Central memory CD8-positive, alpha-beta T cell (primary cell): ENCODE results near the gene EGFL7.

ENCODE experiments used
- ATAC-seq: fragments of 150-1000 bp; cut with Tn5 transposase; replicated peaks from 2 replicates; pipeline ENCODE4 v1.10.0; 2022; ENCODE audit warnings: mild to moderate bottlenecking, moderate FRiP score, moderate number of reproducible peaks; ENCODE audit not compliant: poor library complexity, severe bottlenecking; ENCODE audit errors: extremely low read depth
- DNase-seq, 2 donors: peaks; one replicate each; pipeline ENCODE4 v3.0.0; 2021; ENCODE audit warnings: low spot score in 2 of 2
- H3K27ac Mint-ChIP-seq: one replicate; pipeline ENCODE4 v1.8.0; 2022; ENCODE audit warnings: low read depth, mild to moderate bottlenecking, moderate library complexity, mixed read lengths
- H3K27me3 Mint-ChIP-seq: one replicate; pipeline ENCODE4 v1.8.0; 2022; ENCODE audit warnings: mixed read lengths
- H3K36me3 Mint-ChIP-seq: one replicate; pipeline ENCODE4 v1.8.0; 2022; ENCODE audit warnings: mild to moderate bottlenecking, moderate library complexity, mixed read lengths; ENCODE audit not compliant: insufficient read depth
- H3K4me1 Mint-ChIP-seq: one replicate; pipeline ENCODE4 v1.8.0; 2022; ENCODE audit warnings: mixed read lengths
- H3K4me3 Mint-ChIP-seq: one replicate; pipeline ENCODE4 v1.8.0; 2022; ENCODE audit warnings: mild to moderate bottlenecking, moderate library complexity, mixed read lengths
- H3K9me3 Mint-ChIP-seq: one replicate; pipeline ENCODE4 v1.8.0; 2022; ENCODE audit warnings: mixed read lengths

The EGFL7 gene

GRCh38 chr9:136687721-136688223, 25.1 kb downstream of the EGFL7 start:
- Mint-ChIP-seq H3K4me1 (no peaks in the 10 kb centered on the region), H3K27me3 (no peaks in the 10 kb centered on the region), H3K36me3 (no peaks in the 10 kb centered on the region), H3K27ac (no peak overlapping the region), H3K9me3 (no peaks in the 10 kb centered on the region), H3K4me3 (peak overlapping the region; percentile 68)
- ATAC-seq (peak; percentile 15), DNase-seq (no peak)

- H3K4me3 Mint-ChIP-seq, result peak overlapping the region; percentile 68
- no peaks in the 10 kb centered on the region for H3K9me3 Mint-ChIP-seq
- H3K4me1 Mint-ChIP-seq, result no peaks in the 10 kb centered on the region
- DNase-seq (no peak), ATAC-seq (no peak)
- peaks cover 7% of the 10 kb centered on the region for H3K27me3 Mint-ChIP-seq
- H3K36me3 Mint-ChIP-seq, result no peaks in the 10 kb centered on the region
- H3K27ac Mint-ChIP-seq, result no peak overlapping the region
Observed at GRCh38 chr9:136688274-136689107, 25.8 kb downstream of the EGFL7 start.

GRCh38 chr9:136689108-136689460, 26.4 kb downstream of the EGFL7 start:
- ATAC-seq (no peak), DNase-seq (no peak)
- Mint-ChIP-seq H3K4me1 (no peaks in the 10 kb centered on the region), H3K27me3 (peaks cover 9% of the 10 kb centered on the region), H3K36me3 (no peaks in the 10 kb centered on the region), H3K9me3 (no peaks in the 10 kb centered on the region), H3K4me3 (peak overlapping the region; percentile 35), H3K27ac (no peak overlapping the region)

- DNase-seq, result no peak
- Mint-ChIP-seq H3K4me3 (no peak overlapping the region), H3K9me3 (no peaks in the 10 kb centered on the region), H3K27ac (no peak overlapping the region), H3K4me1 (no peaks in the 10 kb centered on the region), H3K36me3 (peaks cover 2% of the 10 kb centered on the region), H3K27me3 (peaks cover 9% of the 10 kb centered on the region)
- ATAC-seq, result no peak
Observed at GRCh38 chr9:136690104-136690805, 27.5 kb downstream of the EGFL7 start.

GRCh38 chr9:136690806-136691261, 28.1 kb downstream of the EGFL7 start:
- Mint-ChIP-seq H3K27me3 (peaks cover 9% of the 10 kb centered on the region), H3K4me3 (no peak overlapping the region), H3K36me3 (peaks cover 2% of the 10 kb centered on the region), H3K27ac (no peak overlapping the region), H3K9me3 (no peaks in the 10 kb centered on the region), H3K4me1 (no peaks in the 10 kb centered on the region)
- ATAC-seq (no peak), DNase-seq (no peak)

GRCh38 chr9:136691316-136692184, 28.8 kb downstream of the EGFL7 start:
- ATAC-seq (no peak), DNase-seq (no peak)
- Mint-ChIP-seq H3K9me3 (no peaks in the 10 kb centered on the region), H3K4me1 (no peaks in the 10 kb centered on the region), H3K27me3 (peaks cover 9% of the 10 kb centered on the region), H3K36me3 (peaks cover 2% of the 10 kb centered on the region), H3K4me3 (no peak overlapping the region), H3K27ac (no peak overlapping the region)

- peaks cover 4% of the 10 kb centered on the region for H3K36me3 Mint-ChIP-seq
- H3K27ac Mint-ChIP-seq, result no peak overlapping the region
- H3K4me3 Mint-ChIP-seq, result no peak overlapping the region
- peaks cover 15% of the 10 kb centered on the region for H3K27me3 Mint-ChIP-seq
- H3K4me1 Mint-ChIP-seq, result no peaks in the 10 kb centered on the region
- no peak for ATAC-seq
- DNase-seq, result no peak
- no peaks in the 10 kb centered on the region for H3K9me3 Mint-ChIP-seq
Observed at GRCh38 chr9:136692185-136693134, 29.7 kb downstream of the EGFL7 start.

GRCh38 chr9:136693135-136693489, 30.4 kb downstream of the EGFL7 start:
- no peaks in the 10 kb centered on the region for H3K4me1 Mint-ChIP-seq
- no peak overlapping the region for H3K27ac Mint-ChIP-seq
- ATAC-seq, result no peak
- H3K4me3 Mint-ChIP-seq, result no peak overlapping the region
- H3K9me3 Mint-ChIP-seq, result no peaks in the 10 kb centered on the region
- H3K36me3 Mint-ChIP-seq, result peaks cover 5% of the 10 kb centered on the region
- H3K27me3 Mint-ChIP-seq, result peaks cover 19% of the 10 kb centered on the region
- DNase-seq, result no peak

GRCh38 chr9:136693490-136694162, 30.9 kb downstream of the EGFL7 start:
- ATAC-seq, result no peak
- Mint-ChIP-seq H3K4me3 (no peak overlapping the region), H3K4me1 (no peaks in the 10 kb centered on the region), H3K27ac (no peak overlapping the region), H3K27me3 (peaks cover 19% of the 10 kb centered on the region), H3K36me3 (peaks cover 5% of the 10 kb centered on the region), H3K9me3 (no peaks in the 10 kb centered on the region)
- no peak for DNase-seq

- Mint-ChIP-seq H3K27ac (no peak overlapping the region), H3K4me3 (no peak overlapping the region), H3K9me3 (no peaks in the 10 kb centered on the region), H3K4me1 (no peaks in the 10 kb centered on the region), H3K36me3 (peaks cover 5% of the 10 kb centered on the region), H3K27me3 (peaks cover 19% of the 10 kb centered on the region)
- no peak for ATAC-seq
- no peak for DNase-seq
Observed at GRCh38 chr9:136694163-136694871, 31.6 kb downstream of the EGFL7 start.

- H3K27me3 Mint-ChIP-seq, result peaks cover 19% of the 10 kb centered on the region
- DNase-seq, result no peak
- peaks cover 5% of the 10 kb centered on the region for H3K36me3 Mint-ChIP-seq
- H3K9me3 Mint-ChIP-seq, result no peaks in the 10 kb centered on the region
- ATAC-seq, result no peak
- no peak overlapping the region for H3K4me3 Mint-ChIP-seq
- H3K27ac Mint-ChIP-seq, result no peak overlapping the region
- H3K4me1 Mint-ChIP-seq, result no peaks in the 10 kb centered on the region
Observed at GRCh38 chr9:136694872-136695247, 32.1 kb downstream of the EGFL7 start.
